Gastroesophageal sphincter (tissue), 3 donors: Measurements from ENCODE around the gene RPGRIP1.
A peak's percentile ranks its signal among the peaks of the same experiment; 100 is the strongest.

Experiments used
- CTCF ChIP-seq, 4 experiments: fragments of 200-600 bp in 2 of 4; fragments of 450-650 bp in 2 of 4; sonication (generic) in 1 of 4; IDR thresholded peaks; one replicate each; pipeline ENCODE4 v1.5.1; 2017 to 2019; ENCODE audit warnings: antibody characterized with exemption in 4 of 4, mild to moderate bottlenecking in 2 of 4, moderate library complexity in 2 of 4
- POLR2A ChIP-seq, 2 donors: fragments of 450-650 bp; IDR thresholded peaks; one replicate each; pipeline ENCODE4 v1.6.1; 2017; ENCODE audit warnings: antibody characterized with exemption in 2 of 2, mild to moderate bottlenecking in 2 of 2, moderate library complexity in 1 of 2

- TF ChIP-seq POLR2A (IDR thresholded peaks at IDR 0.05) (no peak), CTCF (IDR thresholded peaks at IDR 0.05) (peak in 3 of 4 experiments; percentile 16 to 41 (median 17))
Measured at GRCh38 chr14:21233457-21234076, 46.3 kb upstream of the RPGRIP1 start.
